Measurements from ENCODE around the gene DYSF.
A peak's percentile ranks its signal among the peaks of the same experiment; 100 is the strongest.
"Not testable (repeated sequence)": the region's sequence is repeated elsewhere in the genome, so short reads cannot be mapped to it uniquely, and the experiment has no call there.

Gene DYSF

DNA sequence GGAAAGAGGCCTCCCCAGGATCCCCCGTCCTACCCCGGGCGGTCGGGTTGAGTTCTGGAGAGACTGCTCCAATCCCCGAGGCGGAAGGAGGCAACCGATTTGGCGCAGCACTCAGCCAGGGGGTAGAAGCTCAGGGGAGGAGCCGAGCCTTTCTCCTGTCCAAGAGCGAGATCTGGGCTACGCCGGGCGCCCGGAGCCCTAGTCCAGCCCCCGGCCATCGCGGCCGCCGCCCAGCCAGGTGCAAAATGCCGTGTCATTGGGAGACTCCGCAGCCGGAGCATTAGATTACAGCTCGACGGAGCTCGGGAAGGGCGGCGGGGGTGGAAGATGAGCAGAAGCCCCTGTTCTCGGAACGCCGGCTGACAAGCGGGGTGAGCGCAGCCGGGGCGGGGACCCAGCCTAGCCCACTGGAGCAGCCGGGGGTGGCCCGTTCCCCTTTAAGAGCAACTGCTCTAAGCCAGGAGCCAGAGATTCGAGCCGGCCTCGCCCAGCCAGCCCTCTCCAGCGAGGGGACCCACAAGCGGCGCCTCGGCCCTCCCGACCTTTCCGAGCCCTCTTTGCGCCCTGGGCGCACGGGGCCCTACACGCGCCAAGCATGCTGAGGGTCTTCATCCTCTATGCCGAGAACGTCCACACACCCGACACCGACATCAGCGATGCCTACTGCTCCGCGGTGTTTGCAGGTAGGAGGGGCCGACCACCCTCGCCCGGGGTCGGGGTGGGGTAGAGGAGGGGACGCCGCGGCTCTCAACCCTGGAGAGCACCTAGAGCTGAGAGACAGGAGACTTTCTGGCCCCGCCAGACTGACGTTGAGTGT is at the start of gene DYSF:
Gene DYSF, plus strand, starts transcription at position 158 of the 817 bp plus-strand sequence.
- peak; percentile 57 for DNase-seq (ENCODE audit: low read depth)

GRCh38 chr2:71409611-71410010 is 43.8 kb upstream of the DYSF start:
- no peak for DNase-seq (ENCODE audit: low read depth)

DNA sequence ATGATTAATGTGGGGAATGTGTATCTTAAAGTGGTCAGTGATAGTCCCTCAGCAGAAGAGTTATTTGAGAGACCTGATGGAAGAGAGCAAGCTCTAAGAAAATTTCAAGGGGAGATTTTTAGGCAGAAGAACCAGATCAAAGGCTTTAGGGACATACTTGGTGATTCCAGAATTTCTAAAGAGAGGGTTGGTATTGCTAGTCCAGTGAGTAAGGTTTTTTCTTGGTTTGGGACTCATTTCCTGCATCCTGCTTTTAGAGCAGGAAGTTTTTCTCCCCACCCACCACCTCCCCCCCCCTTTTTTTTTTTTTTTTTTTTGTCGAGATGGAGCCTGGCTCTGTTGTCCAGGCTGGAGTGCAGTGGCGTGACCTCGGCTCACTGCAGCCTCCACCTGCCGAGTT is 42.7 kb upstream of the DYSF start:
- peak; percentile 27 for DNase-seq (ENCODE audit: low read depth)

- not testable (repeated sequence) for DNase-seq (ENCODE audit: low read depth)
Observed at GRCh38 chr2:71416866-71417265, 36.5 kb upstream of the DYSF start.

DNA sequence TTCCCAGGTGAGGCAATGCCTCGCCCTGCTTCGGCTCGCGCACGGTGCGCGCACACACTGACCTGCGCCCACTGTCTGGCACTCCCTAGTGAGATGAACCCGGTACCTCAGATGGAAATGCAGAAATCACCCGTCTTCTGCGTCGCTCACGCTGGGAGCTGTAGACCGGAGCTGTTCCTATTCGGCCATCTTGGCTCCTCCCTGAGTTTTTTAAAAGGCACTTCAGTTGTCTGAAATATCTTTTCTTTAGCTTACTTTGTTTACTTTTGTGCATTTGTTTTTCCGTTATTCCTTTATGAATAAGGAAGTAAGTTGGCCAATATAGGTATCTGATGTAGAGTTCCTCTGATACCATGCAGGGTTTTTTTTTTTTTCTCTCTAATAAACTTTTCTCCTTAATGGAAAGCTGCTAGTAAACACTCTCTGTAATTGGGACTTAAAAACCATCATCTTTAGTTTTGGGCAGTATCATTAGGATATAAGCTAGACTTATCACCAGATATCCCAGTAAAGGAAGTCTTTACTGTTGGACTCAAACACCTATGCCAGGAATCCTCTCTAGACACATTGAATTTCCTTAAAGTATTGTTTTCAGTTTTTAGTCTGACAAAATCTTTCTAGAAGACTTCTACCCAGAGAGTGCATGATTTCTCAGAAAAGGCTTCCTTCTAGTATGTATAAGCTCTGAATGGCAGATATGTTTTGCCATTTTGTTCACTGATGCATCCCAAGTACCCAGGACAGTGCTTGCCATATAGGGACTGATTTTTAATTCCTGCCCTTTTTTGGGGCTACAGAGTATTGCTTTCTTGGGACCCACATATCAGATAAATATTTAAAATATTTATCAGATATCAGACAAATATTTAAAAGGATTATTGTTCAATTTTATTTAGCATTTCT is 35.8 kb upstream of the DYSF start:
- no peak for DNase-seq (ENCODE audit: low read depth)

GRCh38 chr2:71419145-71419544 is 34.2 kb upstream of the DYSF start:
- DNase-seq (ENCODE audit: low read depth) = no peak

GRCh38 chr2:71419976-71420375 is 33.4 kb upstream of the DYSF start:
- DNase-seq (ENCODE audit: low read depth) = peak; percentile 13

- DNase-seq (ENCODE audit: low read depth) = no peak
Observed at GRCh38 chr2:71422786-71423185, 30.6 kb upstream of the DYSF start.

- no peak for DNase-seq (ENCODE audit: low read depth)
Observed at GRCh38 chr2:71423817-71424420, 29.4 kb upstream of the DYSF start.

- no peak for DNase-seq (ENCODE audit: low read depth)
Observed at GRCh38 chr2:71426721-71427120, 26.6 kb upstream of the DYSF start.

DNA sequence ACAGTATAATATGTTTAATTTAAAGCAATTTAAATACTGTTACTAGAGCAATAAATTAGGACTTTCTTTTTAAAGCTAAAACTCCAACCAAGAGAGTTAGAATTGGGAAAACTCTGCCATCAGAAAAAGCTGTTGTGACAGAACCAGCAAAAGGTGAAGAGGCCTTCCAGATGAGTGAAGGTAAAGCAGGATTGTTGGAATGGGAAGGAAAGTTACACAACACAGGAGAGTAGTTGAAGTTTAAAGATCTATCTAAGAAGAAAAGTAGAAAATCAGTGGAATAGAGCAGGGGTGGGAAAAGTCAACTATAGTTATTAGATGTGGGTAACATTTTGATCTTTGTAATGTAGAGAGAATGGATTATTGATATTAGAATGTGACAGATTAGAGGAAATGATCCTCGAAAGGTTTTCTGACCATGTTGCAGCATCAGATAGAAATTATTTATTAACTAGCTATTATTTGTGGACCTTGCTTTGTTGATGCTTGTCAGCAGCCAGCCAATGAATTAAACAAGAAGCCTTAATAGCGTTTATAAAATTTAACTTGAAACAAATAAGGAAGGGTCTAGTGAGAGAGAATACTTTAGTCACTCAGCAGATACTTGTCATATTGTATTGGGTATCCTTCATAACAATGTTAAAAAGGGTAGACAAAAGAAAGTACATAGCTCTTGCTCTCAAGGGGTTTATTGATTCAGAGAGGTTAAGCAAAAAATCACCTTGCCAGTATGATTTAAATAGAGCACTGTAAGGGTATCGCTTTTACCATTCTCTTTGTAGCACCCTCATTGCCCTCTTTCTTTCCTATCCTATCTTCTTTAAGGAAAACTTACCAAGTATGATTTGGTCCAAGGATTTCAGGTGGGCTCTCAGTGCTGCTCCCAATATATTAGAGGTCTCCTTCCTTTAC is 24.6 kb upstream of the DYSF start:
- DNase-seq (ENCODE audit: low read depth) = no peak

DNA sequence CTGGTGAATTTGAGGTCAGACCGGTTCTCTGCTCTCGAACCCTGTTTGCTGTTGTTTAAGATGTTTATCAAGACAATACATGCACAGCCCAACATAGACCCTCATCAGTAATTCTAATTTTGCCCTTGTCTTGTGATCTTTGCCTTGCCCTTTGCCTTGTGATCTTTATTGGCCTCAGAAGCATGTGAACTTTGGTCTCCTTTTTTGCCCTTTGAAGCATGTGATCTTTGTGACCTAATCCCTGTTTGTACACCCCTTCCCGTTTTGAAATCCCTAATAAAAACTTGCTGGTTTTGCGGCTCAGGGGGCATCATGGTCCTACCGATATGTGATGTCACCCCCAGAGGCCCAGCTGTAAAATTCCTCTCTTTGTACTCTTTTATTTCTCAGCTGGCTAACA is 8.2 kb upstream of the DYSF start:
- not testable (repeated sequence) for DNase-seq (ENCODE audit: low read depth)

DNA sequence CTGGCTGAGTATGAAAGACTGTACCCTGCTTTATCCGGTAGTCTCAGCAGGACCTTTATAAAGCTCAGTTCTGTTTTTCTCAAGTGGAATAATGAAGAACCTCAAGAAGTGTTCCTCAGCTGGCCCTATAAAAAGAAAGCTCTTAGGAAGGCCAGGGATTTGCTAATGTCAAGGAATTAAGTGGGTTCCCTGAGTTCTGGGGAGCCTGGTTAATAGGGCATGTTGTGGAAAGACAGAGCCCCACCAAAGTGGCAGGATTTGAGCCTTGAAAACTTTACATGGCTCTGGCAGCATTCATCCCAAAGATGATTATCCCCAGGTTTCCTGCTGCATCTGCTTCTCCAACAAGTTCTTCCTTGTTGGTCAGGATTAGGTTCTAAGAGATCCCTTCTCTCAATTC is 6.9 kb upstream of the DYSF start:
- no peak for DNase-seq (ENCODE audit: low read depth)

- no peak for DNase-seq (ENCODE audit: low read depth)
Observed at GRCh38 chr2:71449343-71449742, 4.0 kb upstream of the DYSF start.

- no peak for DNase-seq (ENCODE audit: low read depth)
Observed at GRCh38 chr2:71451705-71452104, 1.7 kb upstream of the DYSF start.

- peak; percentile 83 for DNase-seq (ENCODE audit: low read depth)
Observed at GRCh38 chr2:71452565-71452964, 796 bp upstream of the DYSF start.

DNA sequence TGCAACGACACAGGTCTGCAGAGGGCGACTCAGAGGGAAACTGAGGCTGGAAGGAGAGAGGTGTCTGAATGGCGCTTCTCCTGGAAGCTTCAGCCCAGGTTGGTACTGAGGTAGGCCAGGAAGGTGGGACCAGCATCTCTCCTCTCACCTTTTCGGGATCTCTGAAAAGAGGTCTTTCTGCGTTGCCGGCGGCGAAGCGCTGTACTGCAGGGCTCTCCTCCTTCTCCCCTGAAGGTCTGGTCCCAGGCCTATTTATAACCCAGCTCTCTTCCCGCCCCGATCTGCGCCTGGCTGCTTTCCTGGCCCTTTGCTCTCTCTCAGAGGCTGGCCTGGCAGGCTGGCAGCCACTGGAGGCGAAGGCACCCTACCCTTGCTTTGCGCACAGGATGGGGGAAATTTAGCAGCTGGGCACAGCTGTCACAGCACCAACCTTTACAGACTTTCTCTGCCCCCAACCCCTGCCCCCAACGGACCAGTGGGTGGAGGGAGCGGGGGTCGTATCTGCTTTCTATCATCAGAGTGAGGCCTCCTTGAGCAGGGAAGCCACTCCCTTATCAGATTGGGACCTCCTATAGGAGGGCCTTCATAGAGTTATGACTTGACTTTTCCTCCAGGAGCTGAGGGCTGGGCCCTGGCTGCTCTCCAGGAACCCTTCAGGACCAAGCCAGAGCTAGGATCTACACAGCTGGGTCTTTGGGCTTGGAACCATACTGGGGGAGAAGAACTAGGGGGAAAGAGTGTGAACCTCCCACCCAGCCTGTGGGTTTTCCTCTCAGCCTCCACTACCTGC is 1.1 kb downstream of the DYSF start:
- DNase-seq (ENCODE audit: low read depth) = no peak

GRCh38 chr2:71455011-71455740 is 1.8 kb downstream of the DYSF start:
- DNase-seq (ENCODE audit: low read depth) = no peak

GRCh38 chr2:71455741-71456569 is 2.6 kb downstream of the DYSF start:
- peak; percentile 36 for DNase-seq (ENCODE audit: low read depth)
